HFFc6 (cell line): ENCODE measurements around the gene PDZD2. TPM values are rescaled to one million over a fixed set of nuclear protein-coding genes. Genes with fewer than 3 reads are reported as not detected.

ENCODE experiments used
- DNase-seq: peaks from one replicate; pipeline ENCODE4 v3.0.0-alpha.2; 2018
- H3K27ac Mint-ChIP-seq: 2 replicates; pipeline ENCODE4 v1.8.0; 2020; ENCODE audit warnings: mild to moderate bottlenecking, mixed read lengths
- H3K27me3 Mint-ChIP-seq: 2 replicates; pipeline ENCODE4 v1.8.0; 2021; ENCODE audit warnings: mild to moderate bottlenecking, moderate library complexity, mixed read lengths; ENCODE audit not compliant: insufficient read depth
- H3K36me3 Mint-ChIP-seq: 2 replicates; pipeline ENCODE4 v1.8.0; 2021; ENCODE audit warnings: low read depth, mixed read lengths
- H3K4me1 Mint-ChIP-seq: 2 replicates; pipeline ENCODE4 v1.8.0; 2020; ENCODE audit warnings: low read depth, mixed read lengths
- H3K4me3 Mint-ChIP-seq: 2 replicates; pipeline ENCODE4 v1.8.0; 2020; ENCODE audit warnings: mild to moderate bottlenecking, moderate library complexity, mixed read lengths
- H3K9me3 Mint-ChIP-seq: 2 replicates; pipeline ENCODE4 v1.8.0; 2020; ENCODE audit warnings: mild to moderate bottlenecking, mixed read lengths
- total RNA-seq, 6 experiments: library from RNA; stranded (reverse); fragmentation: NEBNext Ultra II Directional; extraction: Animal tissue kit (Norgen Biotek cat#: 25700); gene quantifications; 2 replicates in 1 of 6; 3 replicates in 5 of 6; pipeline ENCODE4 v1.2.3, GENCODE V29; 2021
- TF ChIP-seq, protein P1 (sequence below): fragments of 200-600 bp; sonication (generic); IDR thresholded peaks from 2 replicates; pipeline ENCODE4 v1.5.0; 2021; ENCODE audit warnings: antibody characterized with exemption, mild to moderate bottlenecking

PDZD2 gene
- total RNA-seq, 6 experiments from 2014 or later = 0.02 to 0.12 (median 0.09) TPM

DNA sequence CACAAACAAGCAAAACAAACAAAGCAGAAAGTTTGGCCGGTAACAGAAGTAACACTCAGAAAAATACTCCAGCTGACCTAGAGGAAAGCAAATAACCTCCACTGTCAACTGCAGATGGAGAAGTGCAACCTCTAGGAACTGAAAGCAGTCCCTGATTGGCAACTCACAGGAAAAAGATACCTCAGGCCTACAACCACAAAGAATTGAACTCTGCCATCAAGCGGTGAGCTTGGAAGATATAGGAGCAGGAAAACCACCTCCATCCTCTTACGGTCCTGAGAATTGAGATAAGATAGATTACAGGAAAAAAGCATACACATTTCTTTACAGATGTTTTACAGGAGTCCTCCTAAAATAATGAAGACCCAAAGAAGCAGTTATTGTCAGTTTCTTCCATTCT, 184.5 kb downstream of the PDZD2 start:
- Mint-ChIP-seq H3K27me3 (peaks cover 14% of the 10 kb centered on the region), H3K27ac (no peak overlapping the region), H3K9me3 (no peaks in the 10 kb centered on the region), H3K4me3 (no peak overlapping the region), H3K36me3 (no peaks in the 10 kb centered on the region), H3K4me1 (peaks cover 6% of the 10 kb centered on the region)
- DNase-seq = no peak
- TF ChIP-seq, protein P1, sequence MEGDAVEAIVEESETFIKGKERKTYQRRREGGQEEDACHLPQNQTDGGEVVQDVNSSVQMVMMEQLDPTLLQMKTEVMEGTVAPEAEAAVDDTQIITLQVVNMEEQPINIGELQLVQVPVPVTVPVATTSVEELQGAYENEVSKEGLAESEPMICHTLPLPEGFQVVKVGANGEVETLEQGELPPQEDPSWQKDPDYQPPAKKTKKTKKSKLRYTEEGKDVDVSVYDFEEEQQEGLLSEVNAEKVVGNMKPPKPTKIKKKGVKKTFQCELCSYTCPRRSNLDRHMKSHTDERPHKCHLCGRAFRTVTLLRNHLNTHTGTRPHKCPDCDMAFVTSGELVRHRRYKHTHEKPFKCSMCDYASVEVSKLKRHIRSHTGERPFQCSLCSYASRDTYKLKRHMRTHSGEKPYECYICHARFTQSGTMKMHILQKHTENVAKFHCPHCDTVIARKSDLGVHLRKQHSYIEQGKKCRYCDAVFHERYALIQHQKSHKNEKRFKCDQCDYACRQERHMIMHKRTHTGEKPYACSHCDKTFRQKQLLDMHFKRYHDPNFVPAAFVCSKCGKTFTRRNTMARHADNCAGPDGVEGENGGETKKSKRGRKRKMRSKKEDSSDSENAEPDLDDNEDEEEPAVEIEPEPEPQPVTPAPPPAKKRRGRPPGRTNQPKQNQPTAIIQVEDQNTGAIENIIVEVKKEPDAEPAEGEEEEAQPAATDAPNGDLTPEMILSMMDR = no peak; the same call in 1 of the 2 replicates

DNA sequence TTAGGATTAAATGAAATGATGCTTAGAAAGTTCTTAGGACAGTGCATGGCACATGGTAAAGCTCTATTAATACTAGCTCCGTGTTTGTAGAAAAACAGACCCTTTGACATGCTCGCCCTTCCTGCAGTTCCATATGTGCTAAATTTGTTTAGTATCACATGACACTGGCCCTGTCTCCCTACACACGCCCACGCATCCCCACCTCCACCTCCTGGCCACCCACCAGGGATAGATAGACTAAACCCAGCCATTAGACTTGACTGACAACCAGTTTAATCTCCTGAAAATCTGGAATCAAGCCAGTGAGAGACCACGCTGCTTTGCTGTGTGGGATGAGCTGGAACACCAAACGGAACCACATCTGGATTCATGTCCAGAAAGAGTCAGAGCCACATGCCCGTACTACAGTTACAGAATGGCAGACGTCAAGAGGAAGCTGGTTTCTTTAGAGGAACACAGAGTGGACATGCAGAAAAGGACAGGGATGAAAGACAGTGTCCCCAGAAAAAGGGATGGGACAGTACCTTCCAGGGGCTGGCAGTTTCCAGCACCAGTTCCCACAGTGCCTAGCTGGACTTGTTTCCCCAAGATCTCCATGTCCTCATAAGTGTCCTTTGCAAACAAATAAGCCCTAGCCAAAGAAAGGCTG, 186.1 kb downstream of the PDZD2 start:
- H3K9me3 Mint-ChIP-seq = no peaks in the 10 kb centered on the region
- DNase-seq = no peak
- H3K4me1 Mint-ChIP-seq = peaks cover 6% of the 10 kb centered on the region
- TF ChIP-seq, protein P1 = no peak
- no peak overlapping the region for H3K27ac Mint-ChIP-seq
- H3K36me3 Mint-ChIP-seq = no peaks in the 10 kb centered on the region
- peaks cover 17% of the 10 kb centered on the region for H3K27me3 Mint-ChIP-seq
- no peak overlapping the region for H3K4me3 Mint-ChIP-seq

DNA sequence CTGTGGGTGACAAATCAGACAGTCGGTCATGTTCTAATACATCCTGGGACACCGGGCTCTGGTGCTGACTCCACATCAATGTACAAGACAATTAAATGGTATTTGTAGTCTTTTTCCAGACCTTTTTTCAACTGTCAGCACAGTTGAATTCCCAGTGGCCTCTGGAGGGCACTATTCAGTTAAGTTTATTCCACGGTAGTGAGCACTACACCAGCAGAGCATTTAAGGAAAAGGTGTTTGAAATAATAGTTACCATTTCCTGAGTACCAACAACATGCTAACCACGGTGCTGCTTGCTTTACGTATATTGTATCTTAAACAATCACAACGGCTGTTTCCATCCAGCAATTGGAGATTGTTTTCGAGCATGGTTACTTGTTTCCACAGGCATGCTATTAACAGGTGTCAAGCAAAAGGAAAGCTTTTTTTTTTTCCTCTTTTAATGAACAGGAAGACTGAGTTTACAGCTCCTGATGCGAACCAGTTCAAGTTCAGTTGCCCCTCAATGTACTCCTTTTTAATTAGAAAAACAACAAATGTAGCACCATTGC, 186.7 kb downstream of the PDZD2 start:
- TF ChIP-seq, protein P1 = peak; percentile 86
- peak; percentile 66 for DNase-seq
- Mint-ChIP-seq H3K36me3 (no peaks in the 10 kb centered on the region), H3K27ac (no peak overlapping the region), H3K4me3 (no peak overlapping the region), H3K4me1 (peaks cover 6% of the 10 kb centered on the region), H3K9me3 (no peaks in the 10 kb centered on the region), H3K27me3 (peaks cover 20% of the 10 kb centered on the region)

DNA sequence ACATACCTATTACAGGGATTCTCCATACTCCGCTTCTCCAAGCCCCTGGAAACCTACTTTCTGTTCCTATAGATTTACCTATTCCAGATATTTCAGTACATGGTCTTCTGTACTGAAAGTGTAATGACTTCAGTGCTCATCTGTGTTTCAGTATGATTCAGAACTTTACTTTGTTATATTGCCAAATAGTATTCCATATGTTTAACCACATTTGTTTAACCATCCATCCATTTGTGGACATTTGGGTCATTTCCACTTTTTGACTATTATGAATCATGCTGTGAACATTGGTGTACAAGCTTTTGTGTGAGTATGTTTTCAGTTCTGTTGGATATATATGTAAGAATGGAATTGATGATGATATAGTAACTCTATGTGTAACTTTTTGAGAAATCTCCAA, 188.9 kb downstream of the PDZD2 start:
- TF ChIP-seq, protein P1 = no peak
- Mint-ChIP-seq H3K36me3 (no peaks in the 10 kb centered on the region), H3K9me3 (no peaks in the 10 kb centered on the region), H3K4me1 (peaks cover 6% of the 10 kb centered on the region), H3K4me3 (no peak overlapping the region), H3K27me3 (peaks cover 22% of the 10 kb centered on the region), H3K27ac (no peak overlapping the region)
- DNase-seq = peak; percentile 13

DNA sequence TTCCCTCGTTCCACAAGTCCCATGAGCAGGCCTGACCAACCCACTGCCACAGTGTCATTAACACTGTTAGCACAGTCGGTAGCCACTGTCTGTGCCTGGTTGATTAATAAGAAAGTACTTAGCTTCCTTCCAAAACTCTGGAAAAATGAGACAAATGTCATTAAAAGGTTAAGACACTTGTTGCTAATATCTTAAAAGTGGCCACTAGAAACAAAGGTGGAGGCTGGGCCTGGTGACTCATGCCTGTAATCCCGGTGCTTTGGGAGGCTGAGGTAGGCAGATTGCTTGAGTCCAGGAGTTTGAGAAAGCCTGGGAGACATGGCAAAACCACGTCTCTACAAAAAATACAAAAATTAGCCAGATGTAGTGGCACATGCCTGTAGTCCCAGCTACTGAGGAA, 194.0 kb downstream of the PDZD2 start:
- H3K27ac Mint-ChIP-seq = no peak overlapping the region
- H3K27me3 Mint-ChIP-seq = peaks cover 8% of the 10 kb centered on the region; the same call in 1 of the 2 replicates
- H3K4me3 Mint-ChIP-seq = no peak overlapping the region
- H3K9me3 Mint-ChIP-seq = no peaks in the 10 kb centered on the region
- TF ChIP-seq, protein P1 = no peak
- no peak for DNase-seq
- peaks cover 1% of the 10 kb centered on the region for H3K4me1 Mint-ChIP-seq
- H3K36me3 Mint-ChIP-seq = no peaks in the 10 kb centered on the region
